DLD1 (cell line): Measurements from ENCODE around the gene RASGRP2.

Experiments used
- in situ Hi-C: cut with HindIII; loops from 2 replicates; pipeline ENCODE4 v1.10.0; 2017; ENCODE audit warnings: low sequenced_read_pairs

Gene RASGRP2

DNA sequence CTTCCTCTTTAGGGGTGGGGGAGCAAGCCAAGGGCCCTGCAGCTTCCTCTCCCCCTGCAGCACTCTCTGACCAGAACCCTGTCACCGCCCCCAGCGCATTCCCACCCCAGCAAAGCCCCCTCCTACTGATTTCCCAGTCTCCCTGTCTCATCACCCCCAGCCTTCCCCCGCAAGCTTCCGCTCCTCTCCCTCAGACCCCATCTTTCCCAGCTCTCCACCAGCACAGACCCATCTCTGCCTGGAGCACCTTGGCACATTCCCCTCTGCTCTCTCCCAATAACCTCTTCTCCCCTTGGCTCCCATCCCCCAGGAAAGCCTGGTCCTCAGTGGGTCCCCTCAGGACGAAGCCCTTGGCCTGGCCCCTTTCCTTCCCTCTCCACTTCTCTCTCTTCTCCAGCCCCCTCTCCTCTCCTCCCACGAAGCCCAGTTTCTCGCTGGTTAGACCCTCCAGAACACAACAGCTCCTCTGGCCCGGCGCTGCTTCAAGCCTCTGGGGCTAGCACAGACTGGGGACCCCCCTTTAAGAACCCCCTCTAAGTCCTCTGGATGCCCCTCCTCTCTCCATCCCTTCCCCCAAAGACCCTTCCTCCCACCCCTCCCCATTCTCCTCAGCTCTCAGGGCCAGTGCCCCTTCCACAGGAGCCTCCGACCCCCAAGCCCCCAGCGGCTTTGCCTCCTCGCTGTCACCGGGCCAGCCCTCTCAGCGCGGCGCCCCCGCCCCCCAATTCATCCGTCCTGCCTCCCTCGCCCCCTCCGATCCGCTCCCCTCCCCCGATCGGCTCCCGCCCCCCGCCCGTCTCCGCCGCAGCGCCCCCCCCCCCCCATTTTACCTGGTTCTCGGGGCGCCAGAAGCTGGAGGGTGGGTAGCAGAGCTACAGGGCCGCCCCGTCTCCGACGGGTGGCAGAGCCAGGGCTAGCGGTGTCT, 21.5 kb downstream of the RASGRP2 start:
- in situ Hi-C loops = no loop called here

DNA sequence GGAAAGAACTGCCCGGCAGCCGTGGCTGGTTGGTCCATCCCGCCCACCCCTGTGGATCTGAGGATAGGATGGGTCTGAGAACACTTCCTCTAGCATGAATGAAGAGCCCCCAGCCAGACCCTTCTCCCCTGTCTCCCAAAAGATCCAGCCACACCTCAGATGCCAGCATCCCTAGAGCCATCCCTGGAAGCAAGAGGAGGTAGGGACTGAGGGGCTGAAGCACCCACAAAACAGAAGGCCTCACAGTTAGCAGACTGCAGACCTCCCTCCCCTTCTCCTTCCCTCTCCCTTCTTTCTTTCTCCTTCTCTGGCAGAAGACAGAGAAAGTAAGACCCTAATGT, 22.6 kb downstream of the RASGRP2 start:
- in situ Hi-C loops = no loop called here

DNA sequence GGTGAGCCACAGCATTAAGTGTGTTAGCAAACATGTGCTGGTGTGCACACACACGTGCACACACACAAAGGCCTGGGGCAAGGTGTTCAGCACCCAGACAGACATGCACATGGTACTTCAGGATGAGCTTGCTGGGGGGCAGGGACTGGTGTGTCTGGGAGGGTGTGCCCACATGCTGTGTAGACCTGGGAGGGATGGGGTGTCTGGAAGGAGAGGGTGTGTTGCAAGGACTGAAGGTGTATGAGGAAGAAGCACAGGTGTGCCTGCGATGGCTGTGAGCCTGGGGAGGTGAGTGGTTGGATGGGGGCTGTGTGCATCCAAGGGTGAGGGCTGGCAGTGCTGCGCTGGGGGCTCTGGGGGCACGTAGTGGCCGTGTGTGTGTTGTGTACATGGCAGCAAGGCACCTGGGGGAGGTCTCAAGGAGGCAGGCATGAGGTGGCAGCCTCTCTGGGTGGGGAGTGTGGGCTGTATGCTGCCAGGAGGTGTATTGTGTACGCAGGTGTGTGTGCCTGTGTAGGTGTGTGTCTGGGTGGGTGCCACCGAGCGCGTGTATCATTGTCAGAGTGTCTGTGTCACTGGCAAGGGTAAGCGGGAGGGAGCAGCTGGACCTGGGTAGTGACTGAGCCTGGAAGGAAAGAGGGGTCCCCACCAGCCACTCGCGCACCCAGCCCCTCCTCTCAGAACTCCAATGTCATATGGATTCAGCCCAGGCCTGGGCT, 23.1 kb downstream of the RASGRP2 start:
- in situ Hi-C loops = no loop called here

DNA sequence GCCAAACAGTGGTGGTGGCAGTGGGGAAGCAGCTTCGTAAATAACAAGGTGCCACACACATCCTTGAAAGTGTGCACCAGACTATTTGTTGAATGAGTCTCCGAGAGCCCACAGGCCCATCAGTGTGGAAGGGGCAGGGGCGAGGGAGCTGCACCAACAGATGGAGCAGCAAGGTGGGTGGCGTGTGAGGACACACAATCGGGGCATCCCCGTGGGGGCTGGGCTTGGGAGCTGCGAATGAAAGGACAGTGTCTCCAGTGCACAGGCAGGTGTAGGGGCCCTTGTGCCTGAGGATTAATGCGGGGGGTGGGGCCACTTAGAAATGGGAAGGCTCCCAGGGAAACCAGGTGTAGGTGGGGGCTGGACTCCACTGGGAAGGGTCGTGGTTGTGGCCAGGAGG, 23.8 kb downstream of the RASGRP2 start:
- in situ Hi-C loops = no loop called here

DNA sequence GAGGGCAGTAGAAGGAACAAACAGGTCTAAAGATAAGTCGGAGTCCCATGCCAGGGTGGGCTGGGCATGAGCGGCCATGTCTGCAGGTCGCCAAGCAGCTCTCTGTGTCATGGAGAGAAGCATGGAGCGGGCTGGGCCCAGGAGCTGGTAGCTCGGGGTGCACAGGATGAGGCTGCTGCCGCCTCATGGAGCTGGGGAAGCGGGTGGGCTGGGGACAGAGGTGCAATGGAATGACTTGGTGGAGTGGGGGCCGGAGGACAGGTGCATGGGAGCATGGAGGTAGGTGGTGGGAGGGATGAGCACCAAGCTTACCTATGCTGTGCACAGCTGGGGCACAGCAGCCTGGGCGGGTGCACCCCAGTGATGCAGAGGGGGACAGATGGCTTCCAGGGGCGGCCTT, 24.5 kb downstream of the RASGRP2 start:
- in situ Hi-C loops = loop anchor here (10.0 kb wide), 1 partner anchor 45 kb away; no protein-coding TSS in a partner anchor

DNA sequence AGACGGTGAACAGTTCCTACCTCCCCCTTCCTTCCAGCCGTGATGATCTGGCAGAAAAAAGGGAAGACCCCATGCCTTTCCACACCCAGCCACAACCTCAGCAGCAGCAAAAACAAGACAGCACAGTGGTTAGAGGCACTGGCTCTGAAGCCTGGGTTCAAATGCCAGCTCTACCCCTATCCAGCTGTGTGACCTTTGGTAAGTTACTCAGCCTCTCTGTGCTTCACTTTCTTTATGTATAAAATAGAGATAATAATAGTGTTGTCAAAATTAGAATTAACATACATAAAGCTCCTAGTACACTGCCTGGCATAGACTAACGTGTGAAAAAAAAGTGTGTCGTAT, 25.2 kb downstream of the RASGRP2 start:
- in situ Hi-C loops = loop anchor here (10.0 kb wide), 1 partner anchor 46 kb away; no protein-coding TSS in a partner anchor

DNA sequence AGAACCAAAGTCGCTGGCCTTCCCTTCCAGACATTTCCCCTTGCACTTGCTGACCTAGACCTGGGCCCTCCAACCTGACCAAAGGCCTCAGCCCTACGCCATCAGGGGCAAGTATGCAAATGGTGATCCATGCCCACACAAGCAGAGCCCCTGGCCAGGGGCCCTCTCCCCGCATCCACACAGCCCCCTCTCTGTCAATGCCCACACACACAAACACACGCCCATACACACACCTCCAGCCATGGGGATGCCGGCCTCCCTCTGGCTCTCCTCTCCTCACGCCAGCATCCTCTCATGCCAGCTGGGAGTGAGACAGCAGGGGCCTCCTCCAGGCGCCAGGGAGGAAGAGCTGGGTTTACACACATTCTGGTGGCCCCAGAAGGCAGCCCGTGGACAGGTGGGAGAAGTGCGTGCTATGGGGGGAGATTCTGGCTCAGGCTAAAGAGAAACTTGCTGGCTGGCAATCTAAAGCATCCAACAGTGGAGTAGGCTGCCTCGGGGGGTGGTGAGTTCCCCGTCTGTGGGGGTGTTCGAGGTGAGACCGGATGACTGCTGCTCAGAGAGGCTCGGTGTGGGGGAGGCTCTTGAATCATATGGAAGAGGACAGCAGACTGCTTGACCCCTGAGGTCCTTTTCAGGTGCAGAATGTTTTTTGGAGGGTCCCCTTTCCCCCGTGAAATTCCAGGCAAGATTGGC, 25.7 kb downstream of the RASGRP2 start:
- in situ Hi-C loops = loop anchor here (10.0 kb wide), 1 partner anchor 47 kb away; no protein-coding TSS in a partner anchor

DNA sequence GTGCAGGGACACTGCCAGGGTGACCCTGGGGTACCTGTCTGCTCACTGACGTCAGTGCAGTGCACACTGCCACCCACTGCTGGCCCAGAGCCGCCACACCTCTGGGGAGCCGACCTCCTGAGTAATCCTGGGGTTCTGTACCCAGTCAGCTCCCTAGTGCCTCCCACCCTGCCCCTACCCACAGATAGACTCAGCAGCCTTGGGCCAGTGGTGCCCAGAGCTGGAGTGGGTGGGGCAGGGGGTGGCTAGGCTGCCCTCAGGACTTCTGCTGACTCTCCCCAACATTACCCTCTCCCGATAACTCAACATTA, 26.7 kb downstream of the RASGRP2 start:
- in situ Hi-C loops = loop anchor here (10.0 kb wide), 1 partner anchor 48 kb away; no protein-coding TSS in a partner anchor

DNA sequence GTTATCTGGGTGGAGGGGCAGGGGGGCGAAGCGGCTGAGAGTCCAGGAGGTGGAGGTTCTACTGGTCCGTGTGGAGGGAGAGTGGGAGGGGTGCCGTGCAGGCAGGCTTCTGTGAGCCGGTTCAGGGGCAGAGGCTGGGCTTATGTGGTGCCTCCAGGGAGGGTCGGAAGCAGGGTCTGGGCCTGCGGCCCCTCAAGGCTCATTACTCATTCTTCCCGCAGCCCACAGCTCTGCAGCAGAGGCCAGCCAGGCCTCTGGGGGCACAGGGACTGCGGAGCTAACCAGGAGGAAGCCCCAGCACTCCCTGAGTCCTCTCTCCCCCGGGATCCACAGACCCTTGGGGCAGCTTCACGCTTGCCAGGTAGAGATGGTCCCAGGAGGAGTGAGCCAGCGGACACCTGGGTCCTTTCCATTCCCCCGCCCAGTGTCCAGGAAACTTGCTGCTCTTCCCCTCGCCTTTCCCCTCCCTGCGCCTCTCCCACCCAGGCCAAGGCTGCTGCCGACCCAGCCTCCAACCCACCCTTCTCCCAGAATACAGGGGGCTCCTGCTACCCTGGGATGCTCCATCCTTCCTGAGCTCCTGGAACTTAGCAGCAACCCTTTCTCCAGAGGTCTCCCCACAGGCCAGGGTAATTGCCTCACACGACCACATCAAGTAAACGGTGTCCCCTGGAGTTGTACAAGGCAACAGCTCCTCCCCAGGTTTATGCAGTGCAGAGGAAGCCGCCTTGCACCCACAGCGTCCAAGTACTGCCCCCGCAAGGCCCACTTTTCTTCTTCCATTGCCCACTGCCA, 27.3 kb downstream of the RASGRP2 start:
- in situ Hi-C loops = loop anchor here (10.0 kb wide), 1 partner anchor 48 kb away; no protein-coding TSS in a partner anchor

DNA sequence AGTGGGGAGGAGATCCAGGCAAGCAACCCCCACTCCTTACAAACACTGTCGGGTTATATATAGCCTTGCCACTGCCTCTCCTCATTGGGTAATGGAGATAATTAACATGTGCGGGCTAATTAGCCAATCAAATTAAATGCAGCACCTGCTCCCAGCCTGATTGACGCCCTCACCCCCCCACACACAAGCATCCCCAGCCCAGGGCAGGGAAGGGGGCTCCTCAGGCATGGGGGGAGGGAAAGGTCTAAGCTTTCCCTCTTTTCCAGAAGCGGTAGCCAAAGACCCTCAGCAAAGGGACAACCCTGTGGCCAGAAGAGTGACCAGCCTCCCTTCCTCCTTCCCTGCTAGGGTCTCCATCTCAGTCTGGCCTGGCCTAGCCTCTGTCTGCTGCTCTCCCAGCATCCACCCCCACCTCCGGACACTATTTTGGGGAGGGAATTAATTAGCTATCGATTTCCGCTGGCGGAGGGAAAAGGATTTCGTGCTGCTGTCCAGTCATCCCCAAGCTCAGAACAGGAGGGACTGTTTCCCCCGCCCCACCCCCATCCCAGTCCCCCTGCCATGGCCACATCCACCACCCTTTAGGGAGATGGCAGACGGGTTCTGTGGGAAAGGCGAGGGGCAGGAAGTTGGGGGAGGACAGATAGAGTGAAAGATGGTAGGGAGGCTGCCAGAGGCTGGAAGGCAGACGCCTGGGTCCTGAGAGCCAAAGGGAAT, 28.0 kb downstream of the RASGRP2 start:
- in situ Hi-C loops = loop anchor here (10.0 kb wide), 1 partner anchor 49 kb away; no protein-coding TSS in a partner anchor

DNA sequence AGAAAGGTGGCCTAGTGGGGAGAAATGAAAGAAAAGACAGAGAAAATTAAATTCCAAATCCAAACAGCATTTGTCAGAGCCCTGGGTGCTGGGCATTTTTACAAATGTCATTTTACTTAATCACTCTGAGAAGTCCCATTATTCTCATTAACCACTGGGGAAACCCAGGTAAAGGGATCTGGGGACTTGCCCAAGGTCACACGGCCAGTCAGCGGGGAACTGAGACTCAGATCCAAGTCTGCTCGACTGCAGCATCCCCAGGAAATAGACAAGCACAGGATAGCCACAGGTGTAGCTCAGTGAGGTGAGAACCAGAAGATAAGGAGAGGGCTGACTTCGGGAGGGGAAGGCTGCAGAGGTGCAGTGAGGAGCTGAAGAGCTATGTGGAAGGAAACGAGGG, 28.8 kb downstream of the RASGRP2 start:
- in situ Hi-C loops = loop anchor here (10.0 kb wide), 1 partner anchor 50 kb away; no protein-coding TSS in a partner anchor

DNA sequence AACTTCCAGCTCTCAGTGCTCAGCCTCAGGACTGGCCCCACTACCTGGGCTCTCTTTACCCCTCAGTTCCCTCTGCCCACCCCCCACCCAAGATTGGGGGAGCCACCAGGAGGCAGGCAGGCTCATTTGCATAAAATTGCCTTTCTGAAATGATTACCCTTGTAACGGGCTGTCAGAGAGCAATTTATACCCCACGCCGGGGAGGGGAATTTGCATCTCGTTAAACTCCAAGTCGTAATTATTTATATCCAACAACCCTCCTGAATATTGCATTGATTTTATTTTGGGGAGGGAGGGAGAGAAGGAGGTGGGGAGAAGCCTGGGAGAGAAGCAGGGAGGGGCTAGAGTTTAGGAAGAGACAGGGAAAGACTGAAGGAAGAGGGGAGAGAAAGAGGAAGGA, 29.3 kb downstream of the RASGRP2 start:
- in situ Hi-C loops = loop anchor here (10.0 kb wide), 1 partner anchor 50 kb away; no protein-coding TSS in a partner anchor

DNA sequence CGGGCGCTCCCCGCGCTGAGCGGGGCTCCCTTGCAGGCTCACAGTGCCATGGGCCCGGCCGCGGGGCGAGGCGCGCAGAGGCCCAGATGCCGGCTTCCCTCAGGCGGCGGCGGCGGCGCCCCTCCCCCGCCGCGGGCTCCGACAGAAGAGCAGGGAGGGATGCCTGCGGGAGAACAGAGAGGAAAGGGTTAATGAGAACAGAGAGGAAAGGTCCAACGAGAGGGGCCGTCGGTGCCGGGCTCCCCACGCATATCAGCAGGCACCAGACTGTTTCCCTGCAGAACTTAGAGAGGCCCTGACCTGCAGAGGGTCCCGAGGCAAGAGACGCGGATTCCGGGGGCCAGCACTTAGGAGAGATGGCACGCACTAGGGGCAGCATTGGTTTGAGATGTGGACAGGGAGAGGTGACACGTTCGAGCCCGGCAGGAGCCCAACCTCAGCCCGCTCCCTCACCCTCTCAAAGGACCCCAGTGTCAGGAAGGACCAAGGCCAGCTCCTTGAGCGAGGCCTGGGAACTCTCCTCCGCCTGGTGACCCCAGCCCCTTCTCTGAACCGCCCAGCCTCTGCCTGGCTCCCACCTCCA, 30.1 kb downstream of the RASGRP2 start:
- in situ Hi-C loops = loop anchor here (10.0 kb wide), 1 partner anchor 51 kb away; no protein-coding TSS in a partner anchor

DNA sequence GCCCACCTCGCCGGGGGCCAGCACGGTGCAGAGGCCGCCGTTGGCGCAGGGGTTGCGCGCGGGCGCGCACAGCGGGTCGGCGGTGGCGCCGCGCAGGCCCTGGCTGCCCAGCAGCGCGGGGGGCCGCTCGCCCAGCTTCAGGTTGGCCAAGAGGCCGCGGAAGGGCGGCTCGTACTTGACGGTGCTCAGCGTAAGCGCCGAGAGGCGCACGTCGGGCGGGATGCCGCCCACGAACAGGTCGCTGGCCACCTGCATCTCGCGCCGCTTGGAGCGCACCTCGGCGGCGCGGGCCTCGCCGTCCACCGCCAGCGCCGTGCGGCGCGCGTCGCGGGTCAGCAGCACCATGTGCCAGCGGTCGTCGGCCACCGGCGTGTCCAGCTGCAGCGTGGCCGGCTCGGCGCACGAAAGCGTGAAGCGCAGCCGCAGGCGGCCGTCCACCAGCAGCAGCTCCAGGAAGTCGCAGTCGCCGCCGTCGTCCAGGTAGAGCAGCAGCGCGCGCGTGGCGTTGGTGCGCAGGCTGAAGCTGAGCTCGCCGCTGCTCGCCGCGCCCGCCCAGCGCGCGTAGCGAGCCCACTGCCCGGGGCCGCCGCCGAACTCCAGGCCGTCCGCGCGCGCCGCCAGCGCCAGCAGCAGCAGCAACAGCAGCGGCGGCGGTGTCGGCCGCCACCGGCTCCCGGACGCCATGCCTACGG, 30.8 kb downstream of the RASGRP2 start:
- in situ Hi-C loops = loop anchor here (10.0 kb wide), 1 partner anchor 52 kb away; no protein-coding TSS in a partner anchor

DNA sequence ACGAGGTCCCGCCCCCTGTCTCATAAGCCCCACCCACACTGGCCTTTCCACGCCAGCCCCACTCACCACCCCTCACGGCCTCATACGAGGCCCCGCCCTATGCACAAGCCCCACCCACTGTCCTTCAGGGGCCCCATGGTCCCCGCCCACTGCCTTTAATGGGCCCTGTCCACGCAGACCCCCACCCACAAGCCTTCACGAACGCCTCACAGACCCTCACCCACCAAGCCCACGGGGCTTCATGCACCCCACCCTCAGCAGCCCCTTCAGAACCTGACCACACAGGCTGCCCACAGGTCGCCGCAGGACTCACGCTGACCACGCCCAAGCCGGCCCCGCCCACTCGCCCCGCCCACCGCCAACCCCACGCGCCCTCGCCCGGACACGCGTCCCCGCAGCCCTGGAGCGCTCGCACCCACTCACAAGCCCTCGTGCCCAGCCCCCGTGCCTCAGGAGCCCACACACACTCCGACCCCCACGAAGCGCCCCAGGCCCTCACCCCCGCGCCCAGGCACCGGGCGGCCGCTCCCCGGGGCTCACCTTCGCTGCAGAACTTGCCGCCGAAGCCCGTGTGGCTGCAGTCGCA, 31.4 kb downstream of the RASGRP2 start:
- in situ Hi-C loops = loop anchor here (10.0 kb wide), 1 partner anchor 52 kb away; no protein-coding TSS in a partner anchor

DNA sequence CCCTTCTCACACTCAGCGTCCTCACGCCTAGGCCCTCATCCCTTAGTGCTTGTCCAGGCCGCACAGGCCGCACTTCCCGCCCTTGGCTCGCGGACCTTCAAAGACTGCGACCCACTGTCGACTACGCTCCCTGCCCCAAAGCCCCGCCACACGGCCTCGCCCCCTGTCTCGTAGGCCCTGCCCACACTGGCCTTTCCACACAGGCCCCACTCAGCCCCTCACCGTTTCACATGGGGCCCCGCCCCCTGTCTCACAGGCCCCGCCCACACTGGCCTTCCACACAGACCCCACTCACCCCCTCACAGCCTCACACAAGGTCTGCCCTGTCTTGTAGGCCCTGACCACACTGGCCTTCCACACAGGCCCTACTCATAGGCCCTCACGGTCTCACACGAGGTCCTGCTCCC, 32.0 kb downstream of the RASGRP2 start:
- in situ Hi-C loops = loop anchor here (10.0 kb wide), 1 partner anchor 53 kb away; no protein-coding TSS in a partner anchor

DNA sequence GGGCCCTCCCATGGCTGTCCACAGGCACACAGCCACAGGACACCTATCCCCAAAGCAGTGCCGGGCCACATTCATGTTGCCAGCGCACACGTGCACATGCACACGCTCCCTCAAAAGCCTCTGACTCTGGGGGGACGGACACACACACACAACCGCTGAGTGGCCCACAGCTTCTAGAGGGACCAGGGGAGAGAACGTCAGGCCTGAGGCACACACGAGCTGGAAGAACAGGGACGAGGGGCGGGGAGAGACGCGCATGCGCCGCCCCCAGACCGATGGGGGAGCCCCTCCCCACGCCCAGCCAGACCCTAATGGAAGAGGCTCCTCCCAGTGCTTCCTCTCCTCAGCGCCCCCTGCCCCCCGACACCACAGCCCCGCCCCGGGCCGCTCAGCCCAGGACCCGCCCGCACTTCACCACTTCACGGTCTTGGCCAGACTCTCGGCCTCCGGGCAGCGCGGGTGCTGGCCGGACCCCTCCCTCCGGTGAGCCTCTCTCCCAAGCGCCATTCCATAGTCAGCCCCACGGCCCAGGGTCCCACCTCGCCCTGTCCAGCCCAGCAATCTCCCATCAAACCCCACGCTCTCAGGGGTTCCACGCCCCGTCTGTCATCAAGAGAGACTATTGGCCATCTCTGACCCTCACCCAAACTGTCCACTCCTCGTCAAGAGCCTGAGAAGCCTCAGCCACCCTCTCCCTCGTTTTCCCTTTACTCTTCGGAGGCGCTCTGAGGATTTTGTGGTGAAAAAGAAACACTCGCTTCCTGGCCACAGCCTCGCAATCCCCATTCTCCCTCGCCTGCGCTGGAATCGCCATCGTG, 32.6 kb downstream of the RASGRP2 start:
- in situ Hi-C loops = loop anchor here (10.0 kb wide), 1 partner anchor 53 kb away; no protein-coding TSS in a partner anchor
